Liver (tissue), 9 donors: ENCODE results near the gene CUX1. TPM values are rescaled to one million over a fixed set of nuclear protein-coding genes. Genes with fewer than 3 reads are reported as not detected.

ENCODE experiments used
- DNase-seq: peaks from one replicate; pipeline ENCODE4 v3.0.0-alpha.2; 2017; ENCODE audit warnings: low spot score
- H3K27ac ChIP-seq, 2 donors: one replicate each; pipeline ENCODE4 v1.7.0; 2013; ENCODE audit warnings: inconsistent platforms in 2 of 2, low read length in 2 of 2, control low read depth in 1 of 2, low read depth in 1 of 2, mild to moderate bottlenecking in 1 of 2
- H3K27me3 ChIP-seq, 4 donors: one replicate each; pipeline versions ENCODE4 v1.6.1 to v1.7.0; 2013; ENCODE audit warnings: low read length in 3 of 4, inconsistent platforms in 1 of 4, mild to moderate bottlenecking in 1 of 4, moderate library complexity in 1 of 4; ENCODE audit not compliant: control insufficient read depth in 4 of 4, insufficient read depth in 4 of 4
- H3K36me3 ChIP-seq, 4 donors: one replicate each; pipeline versions ENCODE4 v1.6.1 to v1.7.0; 2013; ENCODE audit warnings: low read length in 3 of 4, mild to moderate bottlenecking in 3 of 4, low read depth in 1 of 4, moderate library complexity in 1 of 4; ENCODE audit not compliant: control insufficient read depth in 4 of 4, insufficient read depth in 3 of 4
- H3K4me1 ChIP-seq, 4 donors: one replicate each; pipeline versions ENCODE4 v1.6.1 to v1.7.0; 2013; ENCODE audit warnings: low read length in 3 of 4, mild to moderate bottlenecking in 3 of 4, moderate library complexity in 1 of 4; ENCODE audit not compliant: control insufficient read depth in 4 of 4, insufficient read depth in 4 of 4
- H3K4me3 ChIP-seq, 3 donors: one replicate each; pipeline versions ENCODE4 v1.6.1 to v1.7.0; 2013; ENCODE audit warnings: low read length in 3 of 3, control low read depth in 1 of 3, low read depth in 1 of 3, mild to moderate bottlenecking in 1 of 3
- H3K9ac ChIP-seq, 2 donors: one replicate each; pipeline ENCODE4 v1.7.0; 2013; ENCODE audit warnings: low read length in 2 of 2, mild to moderate bottlenecking in 2 of 2, moderate library complexity in 2 of 2, control low read depth in 1 of 2, low read depth in 1 of 2
- H3K9me3 ChIP-seq, 4 donors: one replicate each; pipeline versions ENCODE4 v1.6.1 to v1.7.0; 2013; ENCODE audit warnings: low read length in 3 of 4; ENCODE audit not compliant: control insufficient read depth in 4 of 4
- EGR1 ChIP-seq, 2 donors: IDR thresholded peaks; 2 replicates each; pipeline ENCODE4 v1.6.1; 2016 to 2018; ENCODE audit warnings: antibody characterized with exemption in 2 of 2, low read depth in 2 of 2
- FOXA1 ChIP-seq: IDR thresholded peaks from 2 replicates; pipeline ENCODE4 v1.6.1; 2016; ENCODE audit warnings: antibody characterized with exemption
- FOXA2 ChIP-seq: IDR thresholded peaks from 2 replicates; pipeline ENCODE4 v1.6.1; 2016; ENCODE audit warnings: antibody characterized with exemption
- GABPA ChIP-seq, 2 donors: IDR thresholded peaks in 1 of 2; conservative IDR thresholded peaks in 1 of 2; 2 replicates each; pipeline ENCODE4 v1.6.1; 2016; ENCODE audit warnings: antibody characterized with exemption in 2 of 2, mild to moderate bottlenecking in 1 of 2, moderate library complexity in 1 of 2
- HNF4A ChIP-seq, 2 donors: conservative IDR thresholded peaks; 2 replicates each; pipeline ENCODE4 v1.6.1; 2016; ENCODE audit warnings: antibody characterized with exemption in 2 of 2, mild to moderate bottlenecking in 2 of 2
- HNF4G ChIP-seq: IDR thresholded peaks from 2 replicates; pipeline ENCODE4 v1.6.1; 2016; ENCODE audit warnings: antibody characterized with exemption
- JUND ChIP-seq, 2 donors: IDR thresholded peaks; 2 replicates each; pipeline ENCODE4 v1.6.1; 2016; ENCODE audit warnings: antibody characterized with exemption in 2 of 2
- NR2F2 ChIP-seq: IDR thresholded peaks from 2 replicates; pipeline ENCODE4 v1.6.1; 2016; ENCODE audit warnings: antibody characterized with exemption
- RAD21 ChIP-seq, 2 donors: IDR thresholded peaks; 2 replicates each; pipeline ENCODE4 v1.6.1; 2016; ENCODE audit warnings: antibody characterized with exemption in 2 of 2, mild to moderate bottlenecking in 2 of 2
- RXRA ChIP-seq, 2 donors: IDR thresholded peaks; 2 replicates each; pipeline ENCODE4 v1.6.1; 2017 to 2018; ENCODE audit warnings: antibody characterized with exemption in 2 of 2, mild to moderate bottlenecking in 1 of 2
- SP1 ChIP-seq: IDR thresholded peaks from 2 replicates; pipeline ENCODE4 v1.6.1; 2018; ENCODE audit warnings: antibody characterized with exemption, mild to moderate bottlenecking
- TAF1 ChIP-seq: conservative IDR thresholded peaks from 2 replicates; pipeline ENCODE4 v1.6.1; 2016; ENCODE audit warnings: antibody characterized with exemption, mild to moderate bottlenecking
- YY1 ChIP-seq: IDR thresholded peaks from 2 replicates; pipeline ENCODE4 v1.6.1; 2016; ENCODE audit warnings: antibody characterized with exemption, mild to moderate bottlenecking
- WGBS: extraction: QIAGEN DNeasy Blood & Tissue Kit; methylation state at CpG from one replicate; pipeline ENCODE4 v1.1.7; 2013; 5-methylcytosine and 5-hydroxymethylcytosine counted together
- polyA plus RNA-seq, 2 donors: library from polyadenylated mRNA; stranded (reverse) in 1 of 2; unstranded in 1 of 2; fragments of 200-250 nt in 1 of 2; fragments of >200 nt in 1 of 2; fragmentation: Nextera tagmentation in 1 of 2; extraction: Ambion mirVana in 1 of 2; gene quantifications; one replicate each; pipeline versions ENCODE4 v1.2.1 to v1.2.3, GENCODE V29; 2013 to 2015
- total RNA-seq, 2 donors: library from RNA; depleted of rRNA; stranded (reverse); fragments of >200 nt; gene quantifications; one replicate each; pipeline ENCODE4 v1.2.3, GENCODE V29; 2014
- TF ChIP-seq, protein P1 (sequence below): IDR thresholded peaks from 2 replicates; pipeline ENCODE4 v1.6.1; 2016; ENCODE audit warnings: antibody characterized with exemption
- TF ChIP-seq, protein P2 (sequence below): IDR thresholded peaks from 2 replicates; pipeline ENCODE4 v1.6.1; 2016; ENCODE audit warnings: antibody characterized with exemption
- TF ChIP-seq, protein P3 (sequence below): fragments of 150-350 bp; IDR thresholded peaks from 2 replicates; pipeline ENCODE4 v1.5.1; 2017; ENCODE audit warnings: improper control_type of control experiment, low read depth, low read length; ENCODE audit not compliant: missing input control
- TF ChIP-seq, protein P4 (sequence below): IDR thresholded peaks from 2 replicates; pipeline ENCODE4 v1.6.1; 2016; ENCODE audit warnings: antibody characterized with exemption, mild to moderate bottlenecking
- TF ChIP-seq, protein P5 (sequence below): IDR thresholded peaks from 2 replicates; pipeline ENCODE4 v1.6.1; 2016; ENCODE audit warnings: antibody characterized with exemption
- donor health status: healthy.
- donor health status: healthy.
- donor health status: healthy.
- donor health status: healthy.
- donor health status: healthy.

Gene CUX1
- total and polyA plus RNA-seq, 4 donors = 18.6 to 40.6 (median 21.4) TPM

DNA sequence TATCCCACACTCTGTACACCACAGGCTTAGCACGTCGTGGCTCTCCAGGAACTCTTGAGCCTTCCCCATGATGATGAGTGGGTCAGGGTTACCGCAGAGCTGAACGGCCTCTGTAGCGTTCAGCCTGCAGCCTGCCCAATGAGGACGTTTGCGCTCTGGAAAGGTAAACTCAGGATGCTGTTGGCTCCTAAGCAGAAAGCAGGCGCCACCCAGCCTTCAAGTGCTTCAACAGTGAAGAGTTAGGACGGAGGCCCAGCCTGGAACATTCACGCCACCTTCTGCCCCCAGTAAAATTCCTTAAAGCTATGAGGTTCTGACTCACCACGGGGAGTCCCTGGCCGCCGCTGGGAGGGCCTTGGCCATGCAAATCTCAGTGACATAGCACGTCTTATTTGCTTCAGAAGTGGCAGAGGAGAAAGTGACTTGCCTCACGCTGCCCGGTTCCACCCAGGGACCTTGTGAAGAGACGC, 307.7 kb downstream of the CUX1 start:
- peaks cover 8 to 10% (median 9%) of the 10 kb centered on the region in 4 donors for H3K4me1 ChIP-seq
- no peak overlapping the region for H3K27ac ChIP-seq
- no peak overlapping the region for H3K4me3 ChIP-seq
- no peak overlapping the region for H3K9ac ChIP-seq
- WGBS = 87% methylated on average over 17 of the region's 17 CpGs
- TF ChIP-seq, protein P1, sequence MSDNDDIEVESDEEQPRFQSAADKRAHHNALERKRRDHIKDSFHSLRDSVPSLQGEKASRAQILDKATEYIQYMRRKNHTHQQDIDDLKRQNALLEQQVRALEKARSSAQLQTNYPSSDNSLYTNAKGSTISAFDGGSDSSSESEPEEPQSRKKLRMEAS = no peak
- TF ChIP-seq GABPA (IDR thresholded peaks at IDR 0.05 in 1 of 2, conservative IDR thresholded peaks at IDR 0.05 in 1 of 2) (no peak), RAD21 (IDR thresholded peaks at IDR 0.05) (no peak), FOXA1 (no peak), HNF4A (conservative IDR thresholded peaks at IDR 0.05) (no peak), JUND (IDR thresholded peaks at IDR 0.05) (no peak), SP1 (no peak), NR2F2 (no peak), HNF4G (no peak), RXRA (IDR thresholded peaks at IDR 0.05) (no peak), TAF1 (no peak)
- TF ChIP-seq, protein P2, sequence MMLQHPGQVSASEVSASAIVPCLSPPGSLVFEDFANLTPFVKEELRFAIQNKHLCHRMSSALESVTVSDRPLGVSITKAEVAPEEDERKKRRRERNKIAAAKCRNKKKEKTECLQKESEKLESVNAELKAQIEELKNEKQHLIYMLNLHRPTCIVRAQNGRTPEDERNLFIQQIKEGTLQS = no peak
- TF ChIP-seq, protein P3, sequence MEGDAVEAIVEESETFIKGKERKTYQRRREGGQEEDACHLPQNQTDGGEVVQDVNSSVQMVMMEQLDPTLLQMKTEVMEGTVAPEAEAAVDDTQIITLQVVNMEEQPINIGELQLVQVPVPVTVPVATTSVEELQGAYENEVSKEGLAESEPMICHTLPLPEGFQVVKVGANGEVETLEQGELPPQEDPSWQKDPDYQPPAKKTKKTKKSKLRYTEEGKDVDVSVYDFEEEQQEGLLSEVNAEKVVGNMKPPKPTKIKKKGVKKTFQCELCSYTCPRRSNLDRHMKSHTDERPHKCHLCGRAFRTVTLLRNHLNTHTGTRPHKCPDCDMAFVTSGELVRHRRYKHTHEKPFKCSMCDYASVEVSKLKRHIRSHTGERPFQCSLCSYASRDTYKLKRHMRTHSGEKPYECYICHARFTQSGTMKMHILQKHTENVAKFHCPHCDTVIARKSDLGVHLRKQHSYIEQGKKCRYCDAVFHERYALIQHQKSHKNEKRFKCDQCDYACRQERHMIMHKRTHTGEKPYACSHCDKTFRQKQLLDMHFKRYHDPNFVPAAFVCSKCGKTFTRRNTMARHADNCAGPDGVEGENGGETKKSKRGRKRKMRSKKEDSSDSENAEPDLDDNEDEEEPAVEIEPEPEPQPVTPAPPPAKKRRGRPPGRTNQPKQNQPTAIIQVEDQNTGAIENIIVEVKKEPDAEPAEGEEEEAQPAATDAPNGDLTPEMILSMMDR = no peak
- H3K36me3 ChIP-seq = peaks cover 0 to 2% (median 0%) of the 10 kb centered on the region in 4 donors
- no peaks in the 10 kb centered on the region for H3K9me3 ChIP-seq
- H3K27me3 ChIP-seq = no peaks in the 10 kb centered on the region
- DNase-seq = no peak

DNA sequence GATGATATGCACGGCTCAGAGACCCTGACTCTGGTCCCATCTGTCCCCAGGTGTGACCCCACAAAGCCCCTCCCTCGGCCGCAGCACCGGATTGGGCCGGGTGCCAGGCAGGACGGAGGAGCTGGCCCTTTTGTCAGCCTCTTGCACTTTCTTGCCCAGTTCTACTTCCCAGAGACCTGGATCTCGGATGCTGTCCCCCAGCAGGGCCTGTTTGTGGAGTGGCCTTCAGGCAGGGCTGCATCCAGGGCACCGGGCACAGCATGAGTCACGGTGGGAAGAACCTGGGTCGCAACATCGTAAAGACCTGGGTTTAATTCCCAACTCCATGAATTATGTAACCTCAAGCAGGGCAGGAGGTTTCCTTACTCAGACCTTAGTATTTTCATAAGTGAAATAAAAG, 310.9 kb downstream of the CUX1 start:
- TF ChIP-seq TAF1 = no peak
- no peak for TF ChIP-seq RXRA (IDR thresholded peaks at IDR 0.05)
- no peak for TF ChIP-seq RAD21 (IDR thresholded peaks at IDR 0.05)
- no peak for TF ChIP-seq EGR1 (IDR thresholded peaks at IDR 0.05; ENCODE audit: low read depth in 2 of 2)
- TF ChIP-seq, protein P2 = no peak
- no peak for TF ChIP-seq FOXA1
- TF ChIP-seq HNF4A (conservative IDR thresholded peaks at IDR 0.05) = no peak
- TF ChIP-seq, protein P3 = no peak
- no peak for TF ChIP-seq GABPA (IDR thresholded peaks at IDR 0.05 in 1 of 2, conservative IDR thresholded peaks at IDR 0.05 in 1 of 2)
- no peak for TF ChIP-seq HNF4G
- TF ChIP-seq JUND (IDR thresholded peaks at IDR 0.05) = no peak
- TF ChIP-seq, protein P4, sequence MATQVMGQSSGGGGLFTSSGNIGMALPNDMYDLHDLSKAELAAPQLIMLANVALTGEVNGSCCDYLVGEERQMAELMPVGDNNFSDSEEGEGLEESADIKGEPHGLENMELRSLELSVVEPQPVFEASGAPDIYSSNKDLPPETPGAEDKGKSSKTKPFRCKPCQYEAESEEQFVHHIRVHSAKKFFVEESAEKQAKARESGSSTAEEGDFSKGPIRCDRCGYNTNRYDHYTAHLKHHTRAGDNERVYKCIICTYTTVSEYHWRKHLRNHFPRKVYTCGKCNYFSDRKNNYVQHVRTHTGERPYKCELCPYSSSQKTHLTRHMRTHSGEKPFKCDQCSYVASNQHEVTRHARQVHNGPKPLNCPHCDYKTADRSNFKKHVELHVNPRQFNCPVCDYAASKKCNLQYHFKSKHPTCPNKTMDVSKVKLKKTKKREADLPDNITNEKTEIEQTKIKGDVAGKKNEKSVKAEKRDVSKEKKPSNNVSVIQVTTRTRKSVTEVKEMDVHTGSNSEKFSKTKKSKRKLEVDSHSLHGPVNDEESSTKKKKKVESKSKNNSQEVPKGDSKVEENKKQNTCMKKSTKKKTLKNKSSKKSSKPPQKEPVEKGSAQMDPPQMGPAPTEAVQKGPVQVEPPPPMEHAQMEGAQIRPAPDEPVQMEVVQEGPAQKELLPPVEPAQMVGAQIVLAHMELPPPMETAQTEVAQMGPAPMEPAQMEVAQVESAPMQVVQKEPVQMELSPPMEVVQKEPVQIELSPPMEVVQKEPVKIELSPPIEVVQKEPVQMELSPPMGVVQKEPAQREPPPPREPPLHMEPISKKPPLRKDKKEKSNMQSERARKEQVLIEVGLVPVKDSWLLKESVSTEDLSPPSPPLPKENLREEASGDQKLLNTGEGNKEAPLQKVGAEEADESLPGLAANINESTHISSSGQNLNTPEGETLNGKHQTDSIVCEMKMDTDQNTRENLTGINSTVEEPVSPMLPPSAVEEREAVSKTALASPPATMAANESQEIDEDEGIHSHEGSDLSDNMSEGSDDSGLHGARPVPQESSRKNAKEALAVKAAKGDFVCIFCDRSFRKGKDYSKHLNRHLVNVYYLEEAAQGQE = no peak
- no peak for TF ChIP-seq FOXA2
- TF ChIP-seq YY1 = no peak
- TF ChIP-seq, protein P1 = no peak
- TF ChIP-seq NR2F2 = no peak
- TF ChIP-seq, protein P5, sequence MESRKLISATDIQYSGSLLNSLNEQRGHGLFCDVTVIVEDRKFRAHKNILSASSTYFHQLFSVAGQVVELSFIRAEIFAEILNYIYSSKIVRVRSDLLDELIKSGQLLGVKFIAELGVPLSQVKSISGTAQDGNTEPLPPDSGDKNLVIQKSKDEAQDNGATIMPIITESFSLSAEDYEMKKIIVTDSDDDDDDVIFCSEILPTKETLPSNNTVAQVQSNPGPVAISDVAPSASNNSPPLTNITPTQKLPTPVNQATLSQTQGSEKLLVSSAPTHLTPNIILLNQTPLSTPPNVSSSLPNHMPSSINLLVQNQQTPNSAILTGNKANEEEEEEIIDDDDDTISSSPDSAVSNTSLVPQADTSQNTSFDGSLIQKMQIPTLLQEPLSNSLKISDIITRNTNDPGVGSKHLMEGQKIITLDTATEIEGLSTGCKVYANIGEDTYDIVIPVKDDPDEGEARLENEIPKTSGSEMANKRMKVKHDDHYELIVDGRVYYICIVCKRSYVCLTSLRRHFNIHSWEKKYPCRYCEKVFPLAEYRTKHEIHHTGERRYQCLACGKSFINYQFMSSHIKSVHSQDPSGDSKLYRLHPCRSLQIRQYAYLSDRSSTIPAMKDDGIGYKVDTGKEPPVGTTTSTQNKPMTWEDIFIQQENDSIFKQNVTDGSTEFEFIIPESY = no peak
- 79% methylated on average over 11 of the region's 11 CpGs for WGBS
- H3K4me1 ChIP-seq = no peaks in the 10 kb centered on the region
- no peak overlapping the region for H3K4me3 ChIP-seq
- H3K36me3 ChIP-seq = peaks cover 0 to 2% (median 0%) of the 10 kb centered on the region in 4 donors
- H3K9me3 ChIP-seq = no peaks in the 10 kb centered on the region
- H3K9ac ChIP-seq = no peak overlapping the region
- no peaks in the 10 kb centered on the region for H3K27me3 ChIP-seq
- H3K27ac ChIP-seq = no peak overlapping the region
- no peak for DNase-seq
